ENCODE results near the gene SNRNP200. TPM values are rescaled to one million over a fixed set of nuclear protein-coding genes. Genes with fewer than 3 reads are reported as not detected.
"Not testable (repeated sequence)": the region's sequence is repeated elsewhere in the genome, so short reads cannot be mapped to it uniquely, and the experiment has no call there.

The SNRNP200 gene
- total RNA-seq, 6 experiments from 2014 or later = 88.0 to 106 (median 93.3) TPM

- no peak for DNase-seq
- Mint-ChIP-seq H3K4me3 (no peak overlapping the region), H3K4me1 (ENCODE audit: low read depth) (no peaks in the 10 kb centered on the region), H3K27ac (no peak overlapping the region), H3K9me3 (no peaks in the 10 kb centered on the region), H3K36me3 (ENCODE audit: low read depth) (peaks cover 60% of the 10 kb centered on the region), H3K27me3 (ENCODE audit: insufficient read depth) (no peaks in the 10 kb centered on the region; the same call in 1 of the 2 replicates)
- no peak for TF ChIP-seq CTCF (IDR thresholded peaks at IDR 0.05)
Measured at GRCh38 chr2:96296925-96297324, 8.4 kb downstream of the SNRNP200 start.

DNA sequence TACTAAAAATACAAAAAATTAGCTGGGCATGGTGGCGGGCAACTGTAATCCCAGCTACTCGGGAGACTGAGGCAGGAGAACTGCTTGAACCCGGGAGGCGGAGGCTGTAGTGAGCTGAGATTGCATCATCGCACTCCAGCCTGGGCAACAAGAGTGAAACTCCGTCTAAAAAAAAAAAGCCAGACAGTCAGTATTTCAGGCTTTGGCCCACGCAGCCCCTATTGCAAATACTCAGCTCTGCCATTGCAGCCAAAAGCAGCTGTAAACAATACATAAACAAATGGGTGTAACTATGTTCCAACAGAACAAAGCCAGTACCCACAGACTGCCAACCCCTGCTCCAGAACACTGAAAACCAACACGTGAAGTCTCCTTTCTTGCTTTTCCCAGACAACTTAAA lies 11.1 kb downstream of the SNRNP200 start:
- not testable (repeated sequence) for H3K4me1 Mint-ChIP-seq (ENCODE audit: low read depth); H3K9me3 Mint-ChIP-seq; H3K4me3 Mint-ChIP-seq; H3K27ac Mint-ChIP-seq; H3K27me3 Mint-ChIP-seq (ENCODE audit: insufficient read depth); DNase-seq
- H3K36me3 Mint-ChIP-seq (ENCODE audit: low read depth) = peaks cover 57% of the 10 kb centered on the region

DNA sequence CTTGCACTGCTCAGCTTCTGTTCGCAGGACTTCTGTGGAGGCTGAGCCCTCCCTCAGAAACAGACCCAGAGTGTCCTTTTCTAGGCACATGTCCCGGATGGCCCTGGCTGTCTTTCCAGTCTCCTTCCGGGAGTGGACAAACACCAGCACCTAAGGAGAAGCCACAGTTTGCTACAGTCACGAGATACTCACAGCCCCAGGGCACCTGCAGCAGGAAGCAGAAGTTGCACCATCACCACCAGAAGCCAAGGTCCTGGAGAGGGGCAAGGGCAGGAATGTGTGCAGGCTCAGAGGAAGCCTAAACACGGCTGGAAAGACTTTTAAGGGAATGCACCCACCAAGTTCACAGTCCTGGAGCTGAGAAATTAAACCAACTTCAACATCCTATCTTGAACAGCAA lies 13.6 kb downstream of the SNRNP200 start:
- no peaks in the 10 kb centered on the region for H3K9me3 Mint-ChIP-seq
- peaks cover 43% of the 10 kb centered on the region for H3K36me3 Mint-ChIP-seq (ENCODE audit: low read depth)
- no peaks in the 10 kb centered on the region for H3K27me3 Mint-ChIP-seq (ENCODE audit: insufficient read depth)
- DNase-seq = no peak
- no peak for TF ChIP-seq CTCF (IDR thresholded peaks at IDR 0.05)
- no peak overlapping the region for H3K27ac Mint-ChIP-seq
- H3K4me1 Mint-ChIP-seq (ENCODE audit: low read depth) = no peaks in the 10 kb centered on the region
- no peak overlapping the region for H3K4me3 Mint-ChIP-seq

DNA sequence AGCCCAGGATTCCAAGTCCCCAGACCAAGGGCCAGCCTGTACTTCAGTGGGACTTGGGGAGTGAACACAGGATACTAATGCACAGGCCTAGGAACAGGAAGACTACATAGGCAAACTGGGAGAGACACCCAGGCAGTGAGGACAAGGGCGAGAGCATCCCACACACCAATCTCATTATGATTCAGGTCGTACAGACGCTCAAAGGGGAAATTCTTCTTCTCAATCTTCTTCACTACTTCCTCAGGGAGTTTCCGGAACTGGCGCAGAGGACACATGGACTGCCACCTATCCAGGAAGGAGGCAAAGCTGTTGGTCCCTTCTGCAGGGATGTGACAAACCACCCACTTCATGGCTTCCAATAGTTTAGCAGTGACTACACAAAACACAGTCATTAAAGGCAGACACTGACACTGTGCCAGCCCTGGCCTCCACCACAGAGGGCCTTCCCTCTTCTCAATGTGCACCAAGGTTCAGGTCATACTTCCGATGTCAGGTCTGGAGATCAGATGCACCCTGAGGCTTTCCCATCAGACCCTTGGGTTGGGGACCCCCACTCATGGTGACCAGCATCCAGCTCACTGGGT lies 18.0 kb downstream of the SNRNP200 start:
- Mint-ChIP-seq H3K27me3 (ENCODE audit: insufficient read depth) (no peaks in the 10 kb centered on the region), H3K27ac (no peak overlapping the region), H3K4me1 (ENCODE audit: low read depth) (no peaks in the 10 kb centered on the region), H3K9me3 (no peaks in the 10 kb centered on the region), H3K4me3 (no peak overlapping the region), H3K36me3 (ENCODE audit: low read depth) (peaks cover 37% of the 10 kb centered on the region)
- no peak for TF ChIP-seq CTCF (IDR thresholded peaks at IDR 0.05)
- no peak for DNase-seq

GRCh38 chr2:96276787-96277499 lies 28.4 kb downstream of the SNRNP200 start:
- Mint-ChIP-seq H3K9me3 (no peaks in the 10 kb centered on the region), H3K36me3 (ENCODE audit: low read depth) (peaks cover 42% of the 10 kb centered on the region)

More at GRCh38 chr2:96276787-96277499, 28.4 kb downstream of the SNRNP200 start:
- TF ChIP-seq CTCF (IDR thresholded peaks at IDR 0.05) = no peak
- peaks cover 9% of the 10 kb centered on the region for H3K4me1 Mint-ChIP-seq (ENCODE audit: low read depth)
- no peaks in the 10 kb centered on the region; the same call in 1 of the 2 replicates for H3K27me3 Mint-ChIP-seq (ENCODE audit: insufficient read depth)
- no peak overlapping the region for H3K4me3 Mint-ChIP-seq
- DNase-seq = no peak
- H3K27ac Mint-ChIP-seq = no peak overlapping the region

Data from HFFc6 (cell line).